ENCODE results near the gene MAMDC4.

The MAMDC4 gene

DNA sequence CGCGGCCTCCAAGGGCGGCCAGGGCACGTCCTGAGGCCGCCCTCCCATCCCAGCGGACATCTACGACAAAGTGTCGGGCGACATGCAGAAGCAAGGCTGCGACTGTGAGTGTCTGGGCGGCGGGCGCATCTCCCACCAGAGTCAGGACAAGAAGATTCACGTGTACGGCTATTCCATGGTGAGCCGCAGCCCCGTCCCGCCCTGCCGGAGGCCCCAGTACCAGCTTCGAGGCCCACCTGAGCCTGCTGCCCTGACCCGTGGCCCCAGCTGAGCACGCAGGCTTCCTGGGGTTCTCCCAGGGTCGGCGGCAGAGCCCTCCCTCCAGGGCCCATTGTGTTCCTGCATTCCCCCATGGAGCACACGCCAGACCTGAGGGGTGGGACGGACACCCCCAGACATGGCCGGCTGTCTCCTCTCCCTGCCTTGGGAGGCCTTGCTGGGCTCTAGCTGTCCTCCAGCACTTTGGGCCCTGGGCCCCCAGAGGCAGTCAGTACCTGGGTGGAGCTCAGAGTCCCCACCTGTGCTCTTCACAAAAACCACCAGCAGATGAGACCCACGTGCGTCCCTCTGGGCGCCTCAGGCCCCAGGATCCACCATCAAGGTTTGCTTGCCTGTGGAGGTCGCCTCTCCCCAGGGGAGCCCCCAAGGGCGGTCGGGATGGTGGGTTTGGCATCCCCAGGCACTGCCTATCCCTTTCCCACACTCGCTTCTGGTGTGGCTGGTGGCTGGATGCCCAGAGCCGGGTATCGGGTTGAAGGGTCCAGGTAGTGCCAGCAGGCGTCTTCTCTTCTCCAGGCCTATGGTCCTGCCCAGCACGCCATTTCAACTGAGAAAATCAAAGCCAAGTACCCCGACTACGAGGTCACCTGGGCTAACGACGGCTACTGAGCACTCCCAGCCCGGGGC is 1.9 kb upstream of the MAMDC4 start:
- Histone ChIP-seq H3K27me3 (peaks cover 7 to 31% (median 28%) of the 10 kb centered on the region in 11 experiments), H3K4me3 (peak overlapping the region; percentile 61 to 94 (median 72)), H4K20me1 (peaks cover 13 to 50% (median 31%) of the 10 kb centered on the region in 11 experiments; a peak in 21 of 22 replicates), H3K36me3 (peaks cover 9 to 26% (median 17%) of the 10 kb centered on the region in 11 experiments; a peak in 17 of 22 replicates), H3K9me3 (replicated peaks in 1 of 11) (peaks cover 0 to 17% (median 8%) of the 10 kb centered on the region in 11 experiments; a peak in 12 of 22 replicates), H3K4me2 (peak overlapping the region; percentile 92 to 100 (median 98)), H3K4me1 (peaks cover 21 to 56% (median 38%) of the 10 kb centered on the region in 10 experiments), H3K9ac (peak overlapping the region; percentile 68 to 84 (median 81)), H3K27ac (peak overlapping the region in 5 of 11 experiments; percentile 29 to 78 (median 46); a peak in 6 of 22 replicates)
- no peak for TF ChIP-seq Cebpa-rat (IDR thresholded peaks at IDR 0.05)

DNA sequence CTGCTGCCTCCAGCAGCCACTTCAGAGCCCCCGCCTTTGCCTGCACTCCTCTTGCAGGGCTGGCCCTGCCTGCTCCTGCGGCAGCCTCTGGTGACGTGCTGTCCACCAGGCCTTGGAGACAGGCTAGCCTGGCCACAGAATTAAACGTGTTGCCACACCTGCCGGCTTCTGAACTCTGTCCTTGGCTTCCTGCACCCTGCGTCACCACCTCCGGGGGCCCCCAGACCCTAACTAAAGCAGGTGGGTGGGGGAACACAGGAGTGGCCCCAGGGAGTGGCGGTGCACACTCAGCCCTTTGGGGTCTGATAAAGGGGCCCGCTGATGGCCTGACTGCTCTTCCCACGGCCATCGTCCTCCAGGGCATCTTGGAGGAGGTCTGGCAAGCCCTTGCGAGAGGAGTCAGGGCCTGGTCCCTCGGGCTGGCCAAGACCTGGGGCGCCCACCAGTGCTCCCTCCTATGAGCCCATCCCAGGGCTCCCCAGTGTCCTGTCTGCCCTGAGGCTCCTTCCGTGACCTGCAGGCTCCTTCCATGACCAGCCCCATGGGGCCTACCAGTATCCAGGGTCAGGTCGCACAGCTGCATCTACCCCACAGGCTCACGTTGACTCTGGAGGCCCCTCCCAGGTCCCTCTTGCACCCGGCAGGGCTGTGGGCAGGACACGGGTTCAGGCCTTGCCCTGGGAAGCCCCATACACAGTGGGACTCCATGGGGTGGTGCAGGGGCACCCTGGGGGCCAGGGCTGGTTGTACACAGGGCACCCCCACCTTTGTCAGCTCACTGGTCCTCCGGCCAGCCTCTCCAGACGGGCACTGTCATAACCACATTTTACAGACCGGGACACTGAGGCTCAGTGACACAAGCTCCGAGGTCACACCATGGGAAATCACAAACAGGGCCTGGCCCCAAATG is 1.0 kb upstream of the MAMDC4 start:
- Histone ChIP-seq H3K36me3 (peaks cover 9 to 26% (median 17%) of the 10 kb centered on the region in 11 experiments; a peak in 17 of 22 replicates), H3K27me3 (peaks cover 6 to 22% (median 19%) of the 10 kb centered on the region in 11 experiments; a peak in 17 of 22 replicates), H3K27ac (no peak overlapping the region), H3K9ac (peak overlapping the region in 7 of 11 experiments; percentile 15 to 84 (median 82); a peak in 5 of 22 replicates), H3K4me1 (peaks cover 21 to 65% (median 47%) of the 10 kb centered on the region in 10 experiments), H3K4me3 (no peak overlapping the region), H3K9me3 (replicated peaks in 1 of 11) (peaks cover 0 to 8% (median 0%) of the 10 kb centered on the region in 11 experiments; a peak in 6 of 22 replicates), H3K4me2 (peak overlapping the region in 7 of 11 experiments; percentile 92 to 100 (median 99); a peak in 9 of 22 replicates), H4K20me1 (peaks cover 13 to 59% (median 40%) of the 10 kb centered on the region in 11 experiments; a peak in 21 of 22 replicates)
- TF ChIP-seq Cebpa-rat (IDR thresholded peaks at IDR 0.05) = no peak

DNA sequence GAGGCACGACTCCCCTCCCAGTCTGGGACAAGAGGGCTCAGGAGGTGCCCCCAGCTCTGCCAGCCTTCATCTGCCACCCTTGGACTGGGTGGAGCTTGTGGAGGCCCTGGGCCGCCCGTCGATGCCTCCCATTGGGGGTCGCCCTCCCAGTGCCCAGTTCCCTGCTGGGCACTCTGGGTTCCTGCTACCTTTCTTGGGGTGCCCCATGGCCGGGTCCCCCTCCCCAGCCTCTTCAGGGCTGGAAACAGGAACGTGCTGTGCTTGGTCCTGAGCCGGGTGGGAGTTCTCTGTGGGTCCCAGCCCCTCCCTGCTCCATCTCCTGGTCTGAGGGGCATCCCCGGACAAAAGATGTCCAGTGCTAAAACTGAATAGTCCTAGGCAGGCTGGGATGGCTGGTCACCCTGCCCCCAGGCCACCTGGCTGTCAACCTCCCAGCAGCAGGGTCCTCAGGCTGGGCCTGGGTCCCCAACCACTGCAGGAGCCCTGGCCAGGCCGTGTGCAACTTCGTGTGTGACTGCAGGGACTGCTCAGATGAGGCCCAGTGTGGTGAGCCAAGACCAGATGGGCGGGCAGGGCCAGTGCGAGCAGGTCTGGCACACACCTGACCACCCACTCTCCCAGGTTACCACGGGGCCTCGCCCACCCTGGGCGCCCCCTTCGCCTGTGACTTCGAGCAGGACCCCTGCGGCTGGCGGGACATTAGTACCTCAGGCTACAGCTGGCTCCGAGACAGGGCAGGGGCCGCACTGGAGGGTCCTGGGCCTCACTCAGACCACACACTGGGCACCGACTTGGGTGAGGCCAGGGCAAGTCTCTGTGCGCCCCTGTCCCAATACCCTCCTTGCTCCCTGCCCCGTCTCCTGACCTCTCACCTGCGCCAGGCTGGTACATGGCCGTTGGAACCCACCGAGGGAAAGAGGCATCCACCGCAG is 784 bp downstream of the MAMDC4 start:
- Histone ChIP-seq H3K36me3 (peaks cover 9 to 30% (median 17%) of the 10 kb centered on the region in 11 experiments; a peak in 18 of 22 replicates), H3K4me3 (no peak overlapping the region), H4K20me1 (peaks cover 13 to 77% (median 57%) of the 10 kb centered on the region in 11 experiments; a peak in 21 of 22 replicates), H3K9ac (peak overlapping the region in 2 of 11 experiments; percentile 18 to 20; a peak in 2 of 22 replicates), H3K4me2 (no peak overlapping the region), H3K9me3 (replicated peaks in 1 of 11) (no peaks in the 10 kb centered on the region), H3K27ac (no peak overlapping the region), H3K27me3 (peaks cover 0 to 5% (median 4%) of the 10 kb centered on the region in 11 experiments; a peak in 10 of 22 replicates), H3K4me1 (peaks cover 21 to 73% (median 58%) of the 10 kb centered on the region in 10 experiments)
- no peak for TF ChIP-seq Cebpa-rat (IDR thresholded peaks at IDR 0.05)

DNA sequence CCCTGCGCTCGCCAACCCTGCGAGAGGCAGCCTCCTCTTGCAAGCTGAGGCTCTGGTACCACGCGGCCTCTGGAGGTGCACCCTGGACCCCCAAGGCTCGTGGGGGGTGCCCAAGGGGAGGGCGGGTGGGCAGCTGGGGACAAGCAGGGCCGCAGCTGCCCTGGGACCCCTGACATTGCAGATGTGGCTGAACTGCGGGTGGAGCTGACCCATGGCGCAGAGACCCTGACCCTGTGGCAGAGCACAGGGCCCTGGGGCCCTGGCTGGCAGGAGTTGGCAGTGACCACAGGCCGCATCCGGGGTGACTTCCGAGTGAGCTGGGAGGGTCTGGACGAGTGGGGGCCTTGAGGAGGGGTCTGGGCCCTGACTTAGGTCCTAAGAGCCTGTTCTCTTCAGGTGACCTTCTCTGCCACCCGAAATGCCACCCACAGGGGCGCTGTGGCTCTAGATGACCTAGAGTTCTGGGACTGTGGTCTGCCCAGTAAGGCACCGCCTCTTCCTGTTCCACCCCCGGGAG is 1.5 kb downstream of the MAMDC4 start:
- no peak for TF ChIP-seq Cebpa-rat (IDR thresholded peaks at IDR 0.05)
- H3K9me3 ChIP-seq (replicated peaks in 1 of 11) = no peaks in the 10 kb centered on the region
- H3K4me1 ChIP-seq = peaks cover 22 to 75% (median 61%) of the 10 kb centered on the region in 10 experiments
- H3K4me2 ChIP-seq = peak overlapping the region in 9 of 11 experiments; percentile 21 to 80 (median 56); a peak in 17 of 22 replicates
- peaks cover 9 to 37% (median 20%) of the 10 kb centered on the region in 11 experiments; a peak in 18 of 22 replicates for H3K36me3 ChIP-seq
- peaks cover 13 to 85% (median 64%) of the 10 kb centered on the region in 11 experiments; a peak in 21 of 22 replicates for H4K20me1 ChIP-seq
- H3K4me3 ChIP-seq = no peak overlapping the region
- no peak overlapping the region for H3K27ac ChIP-seq
- peak overlapping the region in 6 of 11 experiments; percentile 3 to 41 (median 32); a peak in 6 of 22 replicates for H3K9ac ChIP-seq
- no peaks in the 10 kb centered on the region for H3K27me3 ChIP-seq

DNA sequence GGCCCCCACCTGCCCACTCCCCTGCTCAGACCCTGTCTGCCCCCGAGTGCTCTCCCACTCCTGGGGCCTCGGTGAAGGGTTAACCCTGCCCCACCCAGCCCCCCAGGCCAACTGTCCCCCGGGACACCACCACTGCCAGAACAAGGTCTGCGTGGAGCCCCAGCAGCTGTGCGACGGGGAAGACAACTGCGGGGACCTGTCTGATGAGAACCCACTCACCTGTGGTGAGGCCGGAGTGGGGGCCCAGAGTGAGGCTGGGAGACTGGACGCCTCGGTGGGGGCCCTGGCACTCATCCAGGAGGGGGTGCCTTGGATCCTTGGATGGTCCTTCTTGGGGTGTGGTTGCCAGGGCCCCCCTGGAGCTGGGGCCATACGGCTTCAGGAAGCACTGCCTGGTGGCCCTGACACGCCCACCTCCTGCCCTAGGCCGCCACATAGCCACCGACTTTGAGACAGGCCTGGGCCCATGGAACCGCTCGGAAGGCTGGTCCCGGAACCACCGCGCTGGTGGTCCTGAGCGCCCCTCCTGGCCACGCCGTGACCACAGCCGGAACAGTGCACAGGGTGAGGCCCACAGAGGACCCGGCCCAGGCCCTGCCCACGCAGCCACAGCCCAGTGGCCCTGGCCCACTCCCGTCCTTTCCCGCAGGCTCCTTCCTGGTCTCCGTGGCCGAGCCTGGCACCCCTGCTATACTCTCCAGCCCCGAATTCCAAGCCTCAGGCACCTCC is 2.1 kb downstream of the MAMDC4 start:
- Histone ChIP-seq H3K4me3 (no peak overlapping the region), H3K36me3 (peaks cover 9 to 43% (median 20%) of the 10 kb centered on the region in 11 experiments; a peak in 18 of 22 replicates), H3K4me2 (peak overlapping the region in 10 of 11 experiments; percentile 21 to 80 (median 51); a peak in 19 of 22 replicates), H3K27me3 (no peaks in the 10 kb centered on the region), H3K27ac (no peak overlapping the region), H3K4me1 (peaks cover 28 to 81% (median 67%) of the 10 kb centered on the region in 10 experiments), H3K9me3 (replicated peaks in 1 of 11) (no peaks in the 10 kb centered on the region), H4K20me1 (peaks cover 14 to 91% (median 70%) of the 10 kb centered on the region in 11 experiments; a peak in 21 of 22 replicates), H3K9ac (peak overlapping the region in 7 of 11 experiments; percentile 9 to 41 (median 33); a peak in 8 of 22 replicates)
- no peak for TF ChIP-seq Cebpa-rat (IDR thresholded peaks at IDR 0.05)

DNA sequence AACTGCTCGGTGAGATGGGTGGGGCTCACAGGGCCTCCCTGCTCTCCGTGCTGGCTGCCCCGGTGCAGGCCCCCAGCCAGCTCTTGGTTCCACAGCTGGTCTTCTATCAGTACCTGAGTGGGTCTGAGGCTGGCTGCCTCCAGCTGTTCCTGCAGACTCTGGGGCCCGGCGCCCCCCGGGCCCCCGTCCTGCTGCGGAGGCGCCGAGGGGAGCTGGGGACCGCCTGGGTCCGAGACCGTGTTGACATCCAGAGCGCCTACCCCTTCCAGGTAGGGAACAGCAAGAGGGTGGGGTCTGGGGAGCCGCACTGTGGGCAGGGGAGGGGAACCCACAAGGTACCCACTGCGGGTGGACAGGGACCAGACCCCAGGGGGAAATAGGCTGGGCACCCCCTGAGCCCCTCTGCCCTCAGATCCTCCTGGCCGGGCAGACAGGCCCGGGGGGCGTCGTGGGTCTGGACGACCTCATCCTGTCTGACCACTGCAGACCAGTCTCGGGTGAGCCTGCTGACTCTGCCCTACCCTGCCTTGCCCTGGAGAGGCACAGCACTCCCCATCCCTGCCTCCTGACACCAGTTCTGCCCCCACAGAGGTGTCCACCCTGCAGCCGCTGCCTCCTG is 2.8 kb downstream of the MAMDC4 start:
- H3K4me3 ChIP-seq = no peak overlapping the region
- peaks cover 17 to 93% (median 73%) of the 10 kb centered on the region in 11 experiments; a peak in 21 of 22 replicates for H4K20me1 ChIP-seq
- H3K9ac ChIP-seq = peak overlapping the region in 5 of 11 experiments; percentile 9 to 48 (median 37); a peak in 5 of 22 replicates
- no peak overlapping the region for H3K27ac ChIP-seq
- peaks cover 32 to 84% (median 70%) of the 10 kb centered on the region in 10 experiments for H3K4me1 ChIP-seq
- H3K27me3 ChIP-seq = no peaks in the 10 kb centered on the region
- no peaks in the 10 kb centered on the region for H3K9me3 ChIP-seq (replicated peaks in 1 of 11)
- H3K36me3 ChIP-seq = peaks cover 9 to 45% (median 20%) of the 10 kb centered on the region in 11 experiments; a peak in 18 of 22 replicates
- H3K4me2 ChIP-seq = peak overlapping the region in 9 of 11 experiments; percentile 21 to 80 (median 56); a peak in 14 of 22 replicates
- TF ChIP-seq Cebpa-rat (IDR thresholded peaks at IDR 0.05) = no peak

Data from BLaER1 treated with 17β-estradiol and CSF1 and Interleukin-3, amounts not matched to agents 10 nM and 100 nM (cell line).